Measurements from ENCODE around the gene MPO.

Gene MPO

DNA sequence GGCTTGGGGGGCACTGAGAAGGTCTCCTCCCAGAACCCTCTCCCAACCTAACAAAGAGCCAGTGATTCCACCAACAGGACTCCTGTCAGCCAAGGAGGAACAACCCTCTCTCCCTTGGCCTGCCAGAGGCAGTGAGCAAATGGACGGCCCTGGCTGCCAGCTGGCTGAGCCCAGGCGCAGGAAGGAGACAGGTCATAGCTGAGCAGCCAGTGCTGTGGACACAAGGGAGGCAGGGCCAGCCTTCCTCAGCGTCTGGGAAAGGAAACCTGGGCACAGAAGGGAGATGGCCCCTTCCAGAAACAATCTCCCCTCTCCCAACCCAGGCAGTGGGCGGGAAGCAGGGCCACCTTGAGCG, 2.1 kb downstream of the MPO start:
- DNase-seq, result no peak

DNA sequence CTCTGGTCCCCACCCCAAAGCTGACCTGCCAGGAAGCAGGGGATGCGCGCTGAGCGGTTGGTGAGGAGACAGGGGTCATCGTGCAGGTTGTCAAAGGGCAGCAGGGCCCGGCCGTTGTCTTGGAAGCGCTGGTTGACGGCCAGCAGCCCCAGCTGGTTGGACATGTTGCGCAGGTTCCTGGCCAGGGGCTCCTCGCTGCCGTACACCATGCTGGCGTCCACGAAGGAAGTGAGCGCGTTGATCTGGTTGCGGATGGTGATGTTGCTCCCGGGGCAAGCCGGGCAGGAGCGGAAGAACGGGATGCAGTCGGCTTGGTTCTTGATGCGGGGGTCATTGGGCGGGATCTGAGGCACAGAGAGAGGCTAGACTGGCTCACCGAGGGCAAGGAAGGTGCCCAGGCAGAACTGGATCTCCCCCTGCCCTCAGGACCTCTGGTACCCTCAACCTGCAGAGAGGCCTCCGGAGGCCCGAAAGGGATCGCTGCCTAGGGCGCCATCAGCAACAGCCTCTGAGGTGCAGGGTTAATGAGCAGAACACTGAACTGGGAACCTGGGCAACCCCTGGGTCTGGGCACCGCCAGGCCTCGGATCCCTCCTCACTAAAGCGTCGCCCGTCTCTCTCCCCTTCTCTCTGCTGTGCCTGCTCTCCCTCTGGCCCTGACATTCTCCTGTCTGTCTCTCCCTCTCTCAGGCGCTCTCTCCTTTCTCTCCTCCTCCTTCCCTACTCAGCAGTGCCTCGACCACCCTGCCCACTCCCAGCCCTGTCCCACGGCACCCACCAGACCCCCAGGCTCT, 2.7 kb downstream of the MPO start:
- no peak for DNase-seq

DNA sequence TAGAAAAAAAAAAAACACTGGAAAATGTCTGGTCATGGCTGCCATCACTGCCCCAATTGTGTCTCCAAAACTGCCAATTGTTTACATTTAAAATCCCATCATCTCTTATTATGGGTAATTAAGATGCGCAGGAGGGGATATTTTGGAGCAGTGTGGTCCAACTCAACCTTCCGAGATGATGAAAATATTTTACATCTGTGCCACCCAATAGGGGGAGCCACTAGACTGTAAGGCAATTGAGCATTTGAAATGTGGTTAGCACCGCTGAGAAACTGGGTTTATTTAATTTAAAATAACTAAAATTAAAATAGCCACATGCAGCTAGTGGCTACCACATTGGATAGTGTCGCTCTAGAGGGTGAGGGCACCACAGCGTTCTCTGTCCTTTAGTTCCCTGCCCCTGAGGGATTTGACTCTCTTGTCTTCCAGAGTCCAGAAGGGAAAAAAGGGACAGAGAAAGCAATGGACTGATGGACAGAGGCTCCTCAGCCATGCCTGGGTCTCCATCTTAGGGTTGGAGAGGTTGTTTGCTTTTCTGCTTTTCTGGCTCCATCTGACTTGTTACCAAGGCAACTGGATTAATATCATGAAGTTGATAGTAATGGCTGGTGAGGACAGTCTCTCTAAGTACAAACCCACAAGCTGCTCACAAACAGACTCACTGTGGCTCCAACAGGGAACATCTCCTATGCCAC, 3.5 kb downstream of the MPO start:
- peak; percentile 64 for DNase-seq

DNA sequence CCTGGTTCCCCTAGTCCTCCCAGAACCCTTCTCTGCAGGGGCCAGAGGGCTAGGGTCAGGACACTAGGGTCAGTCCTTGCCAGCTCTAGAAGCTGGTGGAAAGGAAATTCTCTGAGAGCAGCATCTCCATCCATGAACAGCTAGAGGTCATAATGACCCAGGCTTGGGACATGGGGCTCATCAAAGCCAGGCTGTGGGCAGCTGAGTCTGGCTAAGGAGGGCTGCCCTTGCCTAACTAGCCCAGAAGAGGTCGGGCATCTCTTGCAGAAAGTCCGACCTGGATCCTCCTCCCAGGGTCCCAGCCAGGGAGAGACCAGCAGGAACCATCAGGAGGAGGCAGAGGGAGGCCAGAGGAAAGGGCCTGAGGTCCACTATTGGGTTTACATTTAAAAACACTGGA, 4.3 kb downstream of the MPO start:
- DNase-seq, result no peak

DNA sequence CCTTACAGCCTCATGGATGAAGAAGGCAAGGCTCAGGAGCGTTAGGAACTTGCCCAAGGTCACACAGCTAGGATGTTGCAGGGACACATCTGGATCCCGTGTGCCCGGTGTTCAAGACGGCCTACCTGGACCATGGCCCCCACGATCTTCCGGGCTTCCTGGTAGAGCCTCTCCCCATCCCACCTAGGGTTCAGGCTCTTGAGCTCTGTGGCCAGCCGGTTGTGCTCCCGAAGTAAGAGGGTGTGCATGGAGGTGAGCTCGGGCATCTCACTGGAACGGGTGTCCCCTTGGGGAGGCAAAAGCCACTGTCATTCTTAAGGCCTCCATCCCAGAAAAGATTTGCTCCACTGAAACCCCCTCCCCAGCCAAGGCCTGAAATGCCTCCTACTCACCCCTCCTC, 5.3 kb downstream of the MPO start:
- no peak for DNase-seq

DNA sequence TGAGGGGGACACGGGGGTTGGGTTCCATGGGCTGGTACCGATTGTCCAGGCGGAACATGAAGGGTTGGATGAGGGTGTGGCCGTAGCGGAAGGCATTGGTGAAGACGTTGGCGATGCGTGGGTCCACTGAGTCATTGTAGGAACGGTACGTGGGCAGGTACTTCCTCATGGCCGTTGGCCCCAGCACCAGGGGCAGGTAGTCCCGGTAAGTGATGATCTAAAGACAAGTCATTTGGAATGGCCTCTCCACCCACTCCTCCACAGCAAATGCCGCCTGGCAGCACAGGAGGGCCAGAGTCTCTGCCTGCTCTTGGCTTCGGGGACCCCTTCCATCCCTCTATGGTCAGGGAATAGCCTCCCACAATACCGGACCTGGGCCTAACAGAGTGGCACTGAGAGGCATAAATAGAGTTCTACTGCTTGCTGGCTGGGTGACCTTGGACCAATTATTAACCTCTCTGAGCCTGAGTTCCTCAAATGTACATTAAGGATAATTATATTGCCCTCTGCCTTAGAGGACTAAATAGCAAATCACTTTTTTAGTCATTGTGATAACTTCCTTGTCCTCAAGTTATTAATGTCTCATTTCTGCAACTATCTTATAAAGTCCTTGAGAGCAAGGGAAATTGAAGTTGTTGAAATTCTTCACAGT, 7.2 kb downstream of the MPO start:
- no peak for DNase-seq

DNA sequence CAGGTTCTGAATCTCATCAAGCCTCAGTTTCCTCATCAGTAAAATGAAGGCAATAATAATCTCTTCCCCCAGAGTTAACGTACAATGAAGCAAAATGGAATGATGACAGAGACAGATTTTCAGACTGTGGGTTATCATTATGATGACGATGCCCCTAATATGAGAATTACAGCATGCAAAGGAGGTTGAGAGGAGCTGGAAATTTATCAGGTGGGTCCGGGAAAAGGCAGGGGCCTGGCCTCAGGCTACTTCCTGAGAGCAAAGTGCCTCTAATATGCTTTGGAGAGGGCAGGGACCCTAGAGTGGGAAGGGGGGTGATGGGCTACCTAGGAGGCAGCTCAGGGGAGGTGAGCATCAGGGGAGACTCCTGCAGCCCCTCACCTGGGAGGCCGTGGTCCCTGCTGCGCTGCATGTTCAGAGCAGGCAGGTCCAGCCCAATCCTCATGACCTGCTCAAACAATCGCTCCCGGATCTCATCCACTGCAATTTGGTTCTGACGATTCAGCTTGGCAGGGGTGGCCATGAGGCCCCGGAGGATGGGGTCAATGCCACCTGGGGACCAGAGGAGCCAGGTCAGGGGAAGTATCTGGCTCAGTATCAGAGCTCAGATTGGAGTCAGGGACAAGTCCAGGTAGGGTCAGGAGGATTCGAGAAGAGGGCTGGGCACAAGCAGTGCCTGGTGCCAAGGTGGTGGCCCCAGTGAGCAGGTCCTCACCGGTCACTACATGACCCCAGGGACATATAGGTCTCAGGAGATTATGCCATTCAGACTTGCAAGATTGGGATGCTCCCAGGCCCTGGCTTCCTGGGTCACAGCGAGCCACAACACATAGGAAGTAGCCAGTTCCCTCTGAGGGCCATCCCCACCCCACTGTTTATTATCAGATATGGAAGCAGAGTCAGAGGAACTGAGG, 8.1 kb downstream of the MPO start:
- DNase-seq, result no peak

DNA sequence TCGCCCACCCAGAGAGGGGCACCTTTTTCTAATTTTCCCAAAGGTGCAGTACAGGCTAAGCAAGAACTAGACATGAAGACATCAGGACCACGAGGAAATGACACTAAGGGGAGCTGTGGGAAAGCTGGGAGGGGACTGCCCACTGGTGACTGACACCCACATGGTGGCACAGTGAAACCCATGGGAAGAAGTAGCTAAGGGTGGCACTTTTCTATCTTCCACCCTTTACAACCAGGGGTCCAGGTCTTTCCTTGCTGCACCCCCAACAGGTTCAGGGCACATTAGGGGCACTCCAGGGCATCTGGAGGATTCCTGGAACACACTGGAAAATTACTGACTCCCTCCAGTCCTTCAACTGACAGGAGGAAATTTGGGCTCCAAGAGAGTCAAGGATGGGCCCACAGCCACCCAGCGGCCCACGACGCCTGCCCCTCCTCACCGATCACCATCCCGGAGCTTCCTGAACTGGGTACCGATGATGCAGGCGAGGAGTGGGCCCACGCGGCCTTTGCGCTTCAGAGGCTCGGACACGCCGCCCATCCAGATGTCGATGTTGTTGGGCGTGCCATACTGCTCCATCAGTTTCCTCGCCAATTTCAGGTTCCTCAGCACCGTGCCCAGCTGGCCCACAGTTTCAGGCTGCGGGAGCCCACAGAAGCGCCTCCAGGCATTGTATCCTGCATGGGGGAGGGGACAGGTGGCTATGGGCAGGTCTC, 9.4 kb downstream of the MPO start:
- DNase-seq, result no peak

DNA sequence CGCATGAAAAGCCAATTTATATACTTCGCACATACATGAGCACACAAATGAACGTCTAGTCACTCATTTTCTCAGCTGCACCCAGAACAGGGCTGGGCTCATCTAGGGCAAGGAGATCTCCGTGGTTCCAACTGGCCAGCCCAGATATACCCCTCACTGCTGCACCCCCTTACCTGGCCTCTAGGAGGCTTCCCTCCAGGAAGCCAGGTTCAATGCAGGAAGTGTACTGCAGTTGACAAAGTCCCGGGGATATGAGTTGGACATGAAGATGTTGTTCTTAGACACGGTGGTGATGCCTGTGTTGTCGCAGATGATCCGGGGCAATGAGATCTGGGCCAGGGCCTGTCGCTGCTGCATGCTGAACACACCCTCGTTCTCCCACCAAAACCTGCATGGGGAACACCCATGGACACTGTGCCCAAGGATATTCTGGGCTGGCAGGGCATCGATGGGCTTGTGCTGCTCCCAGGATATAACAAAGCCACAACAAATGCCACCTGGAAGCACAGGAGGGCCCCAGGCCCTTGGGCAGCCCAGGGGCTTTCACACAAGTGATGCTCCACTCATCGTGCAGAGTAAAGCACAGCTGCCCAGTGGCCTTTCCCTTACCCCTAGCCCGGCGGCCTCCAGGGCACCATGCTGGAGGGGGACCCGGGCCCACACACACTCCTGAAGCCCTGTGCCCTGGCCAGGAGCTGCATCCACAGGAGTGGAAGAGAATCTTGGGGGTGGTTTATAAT, 10.1 kb downstream of the MPO start:
- DNase-seq, result no peak

DNA sequence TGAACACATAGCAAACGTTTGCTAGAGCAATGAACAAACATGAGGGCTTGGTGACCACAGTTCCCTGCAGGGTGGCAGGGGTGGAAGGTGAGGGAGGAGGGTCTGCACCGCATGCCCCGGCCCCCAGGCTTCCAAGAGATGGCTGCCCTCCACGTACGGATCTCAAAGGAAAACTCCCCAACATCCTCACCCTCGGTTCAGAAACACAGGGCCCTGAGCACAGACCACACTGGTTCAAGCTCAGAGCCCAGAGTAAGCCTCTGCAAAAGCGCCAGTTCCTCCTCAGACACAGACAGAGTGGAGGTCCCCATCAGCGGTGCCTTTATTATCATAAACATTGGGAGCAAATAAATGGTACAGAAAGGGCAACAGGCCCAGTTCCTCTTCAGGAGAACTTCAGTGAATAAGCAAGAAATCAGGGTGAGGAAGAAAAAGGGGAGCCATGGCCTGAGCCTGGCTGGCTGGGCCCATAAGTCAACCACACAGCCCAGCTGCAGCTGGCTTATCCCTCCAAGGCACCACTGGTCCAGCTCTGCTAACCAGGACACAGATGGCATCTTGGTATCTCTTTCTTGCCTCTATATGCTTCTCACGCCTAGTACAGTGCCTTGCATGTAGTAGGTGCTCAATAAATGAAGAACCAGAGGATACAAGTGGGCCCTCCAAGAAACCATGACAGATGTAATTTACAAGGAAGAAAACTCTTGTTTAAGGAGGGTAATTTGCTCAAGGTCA, 11.0 kb downstream of the MPO start:
- DNase-seq, result no peak

DNA sequence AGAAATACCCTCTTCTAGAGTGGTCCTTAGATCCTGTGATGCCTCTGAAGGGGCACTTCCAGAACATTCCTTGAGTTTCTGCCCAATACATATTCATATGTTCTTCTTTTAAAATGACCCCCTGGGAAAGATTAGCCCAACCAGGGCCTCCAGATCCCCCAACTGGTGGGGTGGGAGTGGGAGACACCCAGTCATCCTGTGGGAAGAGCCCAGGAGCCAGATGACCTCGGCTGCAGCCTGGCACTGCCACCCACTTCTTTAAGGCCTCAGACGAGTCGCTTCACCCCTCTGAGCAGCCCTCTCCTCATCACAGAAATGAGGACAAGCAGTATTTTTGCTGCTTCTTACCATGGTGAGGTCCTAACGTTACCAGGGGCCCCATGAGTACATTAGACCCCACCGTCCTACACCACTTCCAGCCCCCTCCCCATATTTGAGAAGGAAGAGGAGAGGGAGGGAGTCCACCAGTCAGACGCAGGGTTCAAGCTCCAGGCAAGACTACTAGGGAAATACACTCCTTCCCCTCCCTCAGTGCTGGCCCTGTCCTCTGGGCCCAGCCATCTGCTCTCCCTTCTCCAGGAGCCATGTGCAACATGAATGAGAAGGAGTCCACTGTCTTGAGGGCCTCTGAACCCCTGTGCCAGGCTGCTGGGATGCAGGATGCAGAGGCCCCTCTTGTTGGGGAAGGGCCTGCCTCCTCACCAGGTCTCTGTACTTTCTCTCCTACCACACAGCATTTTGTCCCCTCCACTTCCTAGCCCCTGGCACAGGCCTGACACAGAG, 11.8 kb downstream of the MPO start:
- DNase-seq, result no peak

DNA sequence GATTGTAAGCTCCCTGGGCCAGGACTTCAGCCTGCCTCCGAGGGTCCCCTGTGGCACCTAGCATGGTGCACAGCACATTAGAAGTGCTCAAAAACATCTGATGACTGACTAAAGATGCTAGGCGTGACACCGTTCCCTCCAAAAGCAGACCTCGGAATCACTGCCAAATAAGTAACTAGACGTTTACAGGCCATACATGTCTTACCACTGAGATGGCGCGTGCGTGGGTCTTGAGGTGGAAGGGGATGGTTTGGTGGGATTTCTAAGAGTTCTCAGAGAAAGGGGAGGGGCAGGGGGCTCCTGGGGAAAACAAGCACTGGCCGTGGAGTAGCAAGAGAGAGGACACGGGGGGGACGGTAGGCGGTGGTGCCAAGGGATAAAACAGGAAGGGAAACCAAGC, 12.4 kb downstream of the MPO start:
- DNase-seq, result no peak

DNA sequence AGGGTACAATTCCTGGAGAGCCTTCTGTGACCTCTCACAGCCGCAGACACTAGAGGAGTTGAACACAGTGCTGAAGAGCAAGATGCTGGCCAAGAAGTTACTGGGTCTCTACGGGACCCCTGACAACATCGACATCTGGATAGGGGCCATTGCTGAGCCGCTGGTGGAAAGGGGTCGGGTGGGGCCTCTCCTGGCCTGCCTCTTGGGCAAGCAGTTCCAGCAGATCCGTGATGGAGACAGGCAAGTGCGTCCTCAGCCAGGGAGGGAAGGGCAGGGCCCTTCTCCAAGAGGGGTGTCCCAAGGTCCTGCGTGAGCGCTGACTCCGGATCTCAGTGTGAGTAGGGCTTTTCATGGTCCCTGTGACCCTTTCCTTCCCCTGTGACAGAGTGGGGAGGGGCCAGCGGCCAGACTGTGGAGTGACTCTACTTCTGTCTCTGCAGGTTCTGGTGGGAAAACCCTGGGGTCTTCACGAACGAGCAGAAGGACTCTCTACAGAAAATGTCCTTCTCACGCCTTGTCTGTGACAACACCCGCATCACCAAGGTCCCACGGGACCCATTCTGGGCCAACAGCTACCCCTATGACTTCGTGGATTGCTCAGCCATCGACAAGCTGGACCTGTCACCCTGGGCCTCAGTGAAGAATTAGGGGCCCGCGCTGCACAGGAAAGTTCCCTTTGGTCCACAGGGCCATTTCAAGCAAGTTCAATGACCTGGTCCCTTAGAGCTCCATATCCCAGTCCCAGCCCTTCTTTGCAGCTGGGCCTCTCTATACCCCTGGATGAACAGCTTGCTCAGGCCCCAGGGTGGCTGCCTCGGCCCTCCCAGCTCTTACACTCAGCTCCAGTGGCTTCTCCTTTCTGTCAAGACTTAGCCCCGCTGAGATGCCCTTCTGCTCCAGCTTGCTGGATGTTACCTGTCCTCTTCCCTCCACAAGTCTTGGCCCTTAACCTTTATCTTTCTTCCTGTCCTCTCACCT, 13.1 kb downstream of the MPO start:
- no peak for DNase-seq

DNA sequence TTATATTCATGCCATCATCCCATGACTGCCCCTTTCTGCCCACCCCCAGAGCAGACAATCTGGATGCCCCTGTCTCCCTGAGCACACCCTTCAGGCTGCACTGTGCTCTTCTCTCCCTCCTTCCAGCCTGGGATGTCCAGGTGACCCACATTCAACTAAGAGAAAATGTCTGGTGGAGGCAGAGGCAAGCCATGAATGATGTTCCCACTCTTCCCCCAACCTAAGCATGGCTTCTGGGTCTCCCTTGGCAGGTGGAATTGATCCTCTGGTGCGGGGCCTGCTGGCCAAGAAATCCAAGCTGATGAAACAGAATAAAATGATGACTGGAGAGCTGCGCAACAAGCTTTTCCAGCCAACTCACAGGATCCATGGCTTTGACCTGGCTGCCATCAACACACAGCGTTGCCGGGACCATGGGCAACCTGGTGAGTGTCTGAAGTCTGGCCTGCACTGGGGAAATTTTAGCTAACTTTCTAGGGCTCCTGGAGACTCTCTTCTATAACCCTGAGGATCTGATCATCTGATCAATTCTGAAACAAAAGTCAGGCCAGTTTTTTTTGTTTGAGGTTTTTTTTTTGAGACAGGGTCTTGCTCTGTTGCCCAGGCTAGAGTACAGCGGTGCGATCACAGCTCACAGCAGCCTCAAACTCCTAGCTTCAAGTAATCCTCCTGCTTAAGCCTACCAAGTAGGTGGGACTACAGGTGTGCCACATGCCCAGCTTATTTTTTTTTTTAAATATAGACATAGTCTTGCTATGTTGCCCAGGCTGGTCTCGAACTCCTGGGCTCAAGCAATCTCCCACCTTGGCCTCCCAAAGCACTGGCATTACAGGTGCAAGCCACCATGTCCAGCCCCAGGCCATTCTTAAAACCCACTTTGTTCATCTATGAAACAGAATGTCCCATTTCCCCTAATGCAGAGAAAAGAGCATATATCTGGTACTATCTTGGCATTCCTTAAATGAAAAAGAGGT, 14.5 kb downstream of the MPO start:
- no peak for DNase-seq

DNA sequence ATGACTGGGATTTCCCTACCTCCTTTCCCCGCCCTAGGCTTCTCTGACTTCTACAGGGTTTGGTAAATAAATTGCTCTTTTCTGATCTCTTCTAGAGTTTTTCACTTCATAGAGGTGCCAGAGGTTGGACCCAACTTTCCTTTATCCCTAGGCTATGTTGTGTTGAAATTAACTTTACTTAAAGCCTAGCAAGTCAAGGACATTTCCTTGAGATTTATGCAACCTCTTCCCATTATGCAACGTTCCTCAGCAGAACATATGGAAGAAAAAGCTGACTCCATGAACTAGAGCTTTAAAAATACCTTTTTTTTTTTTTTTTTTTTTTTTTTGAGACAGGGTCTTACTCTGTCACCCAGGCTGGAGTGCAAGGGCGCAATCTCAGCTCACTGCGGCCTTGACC, 15.5 kb downstream of the MPO start:
- no peak for DNase-seq

DNA sequence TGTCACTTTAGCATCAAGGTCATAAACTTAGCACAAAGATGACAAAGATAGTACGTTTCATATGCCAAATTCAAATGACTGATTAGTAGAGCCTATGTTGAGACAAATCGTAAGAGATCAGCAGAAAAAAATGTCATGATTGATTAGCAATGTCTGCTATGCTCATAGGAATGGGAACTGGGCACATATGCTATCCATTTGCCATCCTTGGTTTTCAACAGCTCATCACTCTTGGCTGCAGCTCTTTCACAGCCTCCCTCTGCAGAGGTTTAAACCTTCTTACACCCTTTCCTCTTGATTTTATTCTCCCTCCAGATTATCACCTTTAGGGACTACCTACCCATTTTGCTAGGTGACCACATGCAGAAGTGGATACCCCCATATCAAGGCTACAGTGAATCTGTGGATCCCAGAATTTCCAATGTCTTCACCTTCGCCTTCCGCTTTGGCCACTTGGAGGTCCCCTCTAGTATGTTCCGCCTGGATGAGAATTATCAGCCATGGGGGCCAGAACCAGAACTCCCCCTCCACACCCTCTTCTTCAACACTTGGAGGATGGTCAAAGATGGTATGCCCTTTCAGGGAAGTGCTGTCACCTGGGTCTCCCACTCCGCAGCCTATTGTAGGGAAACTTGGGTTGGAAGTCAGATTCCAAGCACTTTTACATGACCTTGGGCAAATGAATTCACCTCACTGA, 16.2 kb downstream of the MPO start:
- no peak for DNase-seq

DNA sequence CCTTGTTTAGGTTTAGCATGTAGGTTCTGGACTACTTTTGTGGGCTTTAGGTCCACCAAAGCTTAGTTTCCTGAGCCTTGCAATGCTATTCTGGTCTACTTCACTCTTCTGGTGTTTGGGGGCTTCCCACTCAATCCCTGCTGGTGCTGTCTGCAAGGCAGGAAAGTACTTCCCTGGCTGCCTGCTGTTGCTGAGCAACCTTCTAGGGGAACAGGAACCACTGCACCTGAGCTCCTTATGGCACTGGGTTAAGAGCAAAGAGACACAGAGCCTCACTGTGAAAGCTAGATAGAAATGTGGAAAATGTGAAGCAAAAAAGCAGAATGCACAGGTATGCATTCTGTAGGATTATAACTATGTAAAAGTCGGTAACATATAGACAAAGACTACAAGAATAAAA, 17.0 kb downstream of the MPO start:
- DNase-seq, result no peak

Data from OCI-M1 (cell line).